ENCODE measurements around the gene MICU1.
"Not testable (repeated sequence)": the region's sequence is repeated elsewhere in the genome, so short reads cannot be mapped to it uniquely, and the experiment has no call there.

Gene MICU1

DNA sequence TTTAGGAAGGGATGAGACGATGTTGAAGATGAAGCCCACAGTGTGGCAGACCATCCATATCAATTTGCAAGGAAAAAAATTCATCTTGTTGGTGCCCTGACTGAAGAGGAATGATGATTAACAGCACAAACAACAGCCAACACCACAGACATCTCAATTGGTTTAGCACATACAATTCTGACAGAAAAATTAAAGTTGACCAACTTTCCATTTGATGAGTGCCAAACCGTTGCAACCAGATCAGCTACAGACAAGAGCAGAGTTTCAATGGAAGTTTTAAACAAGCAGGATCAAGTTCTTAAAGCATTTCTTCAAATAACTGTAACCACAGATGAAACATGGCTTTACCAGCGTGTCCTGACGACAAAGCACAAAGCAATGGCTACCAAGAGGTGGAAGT, 138.8 kb downstream of the MICU1 start:
- Histone ChIP-seq H3K4me1 (ENCODE audit: control insufficient read depth, insufficient read depth, low read length, unreplicated experiment) (peaks cover 7% of the 10 kb centered on the region), H3K36me3 (ENCODE audit: insufficient read depth, low read length) (no peaks in the 10 kb centered on the region; the same call in 1 of the 2 replicates), H3K79me2 (ENCODE audit: control insufficient read depth, insufficient read depth, low read length, unreplicated experiment) (no peaks in the 10 kb centered on the region), H2AFZ (ENCODE audit: low read length, unreplicated experiment) (no peak overlapping the region), H3K4me3 (ENCODE audit: low read depth, low read length) (no peak overlapping the region), H3K27ac (ENCODE audit: low read depth, low read length) (no peak overlapping the region), H3K27me3 (ENCODE audit: insufficient read depth, low read length) (no peaks in the 10 kb centered on the region)

DNA sequence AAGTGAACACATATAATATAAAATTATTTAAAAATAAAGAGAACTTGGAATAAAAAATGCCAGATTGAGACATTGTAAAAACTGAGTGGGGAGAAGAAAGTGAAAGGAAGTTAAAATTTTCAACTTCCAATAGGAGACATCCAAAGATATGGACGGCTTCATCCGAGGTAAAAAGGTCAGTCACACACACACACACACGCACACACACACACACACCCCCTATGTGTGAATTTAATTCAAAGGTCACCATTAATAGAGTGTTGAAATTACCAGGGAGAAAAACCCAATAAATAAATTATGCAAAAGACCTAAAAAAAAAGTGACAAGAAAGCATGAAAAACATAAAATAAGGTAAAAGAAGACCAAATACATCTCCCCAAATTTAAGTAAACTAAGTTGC, 140.2 kb downstream of the MICU1 start:
- Histone ChIP-seq H3K4me1 (ENCODE audit: control insufficient read depth, insufficient read depth, low read length, unreplicated experiment) (peaks cover 5% of the 10 kb centered on the region), H3K27me3 (ENCODE audit: insufficient read depth, low read length) (no peaks in the 10 kb centered on the region), H3K27ac (ENCODE audit: low read depth, low read length) (no peak overlapping the region), H3K79me2 (ENCODE audit: control insufficient read depth, insufficient read depth, low read length, unreplicated experiment) (no peaks in the 10 kb centered on the region), H3K36me3 (ENCODE audit: insufficient read depth, low read length) (no peaks in the 10 kb centered on the region; the same call in 1 of the 2 replicates), H3K4me3 (ENCODE audit: low read depth, low read length) (no peak overlapping the region), H2AFZ (ENCODE audit: low read length, unreplicated experiment) (no peak overlapping the region)

DNA sequence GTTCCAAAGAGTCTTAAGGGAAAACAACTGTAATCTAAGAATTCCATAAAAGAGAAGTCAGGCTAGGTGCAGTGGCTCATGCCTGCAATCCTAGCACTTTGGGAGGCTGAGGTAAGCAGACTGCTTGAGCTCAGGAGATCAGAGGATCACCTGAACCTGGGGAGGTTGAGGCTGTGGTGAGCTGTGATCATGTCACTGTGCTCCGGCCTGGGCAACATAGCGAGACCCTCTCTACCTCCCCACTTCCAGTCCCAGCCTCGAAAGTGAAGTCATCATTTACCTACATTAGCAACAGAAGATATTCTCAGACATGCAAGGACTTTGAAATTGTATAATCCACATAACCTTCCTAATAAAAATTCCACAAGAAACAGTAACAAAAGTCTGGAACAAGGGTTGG, 141.4 kb downstream of the MICU1 start:
- Histone ChIP-seq H3K36me3 (ENCODE audit: insufficient read depth, low read length) (no peaks in the 10 kb centered on the region), H3K27me3 (ENCODE audit: insufficient read depth, low read length) (no peaks in the 10 kb centered on the region), H2AFZ (ENCODE audit: low read length, unreplicated experiment) (no peak overlapping the region), H3K79me2 (ENCODE audit: control insufficient read depth, insufficient read depth, low read length, unreplicated experiment) (no peaks in the 10 kb centered on the region), H3K4me3 (ENCODE audit: low read depth, low read length) (no peak overlapping the region), H3K4me1 (ENCODE audit: control insufficient read depth, insufficient read depth, low read length, unreplicated experiment) (no peaks in the 10 kb centered on the region), H3K27ac (ENCODE audit: low read depth, low read length) (no peak overlapping the region)

DNA sequence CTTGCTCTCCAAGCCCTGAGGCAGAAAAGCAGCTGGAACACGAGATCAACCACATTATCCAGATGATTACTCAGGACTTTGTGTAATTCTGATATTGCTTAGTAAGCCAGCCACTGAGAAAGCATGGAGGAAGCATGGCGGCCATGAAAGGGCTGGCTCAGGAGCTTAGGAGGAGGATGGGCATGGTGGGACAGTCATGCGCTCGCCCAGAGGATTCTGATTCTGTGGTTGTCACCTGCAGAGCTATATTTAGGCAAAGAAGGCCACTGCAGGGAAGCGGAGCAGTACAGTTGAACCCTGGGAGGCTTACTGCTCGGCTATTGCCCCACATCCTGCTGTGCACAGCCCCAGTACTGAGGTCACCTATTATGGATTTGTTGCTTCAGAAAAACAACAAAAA, 142.4 kb downstream of the MICU1 start:
- Histone ChIP-seq H2AFZ (ENCODE audit: low read length, unreplicated experiment) (no peak overlapping the region), H3K27me3 (ENCODE audit: insufficient read depth, low read length) (no peaks in the 10 kb centered on the region), H3K4me1 (ENCODE audit: control insufficient read depth, insufficient read depth, low read length, unreplicated experiment) (no peaks in the 10 kb centered on the region), H3K27ac (ENCODE audit: low read depth, low read length) (no peak overlapping the region), H3K79me2 (ENCODE audit: control insufficient read depth, insufficient read depth, low read length, unreplicated experiment) (no peaks in the 10 kb centered on the region), H3K4me3 (ENCODE audit: low read depth, low read length) (no peak overlapping the region), H3K36me3 (ENCODE audit: insufficient read depth, low read length) (no peaks in the 10 kb centered on the region)

DNA sequence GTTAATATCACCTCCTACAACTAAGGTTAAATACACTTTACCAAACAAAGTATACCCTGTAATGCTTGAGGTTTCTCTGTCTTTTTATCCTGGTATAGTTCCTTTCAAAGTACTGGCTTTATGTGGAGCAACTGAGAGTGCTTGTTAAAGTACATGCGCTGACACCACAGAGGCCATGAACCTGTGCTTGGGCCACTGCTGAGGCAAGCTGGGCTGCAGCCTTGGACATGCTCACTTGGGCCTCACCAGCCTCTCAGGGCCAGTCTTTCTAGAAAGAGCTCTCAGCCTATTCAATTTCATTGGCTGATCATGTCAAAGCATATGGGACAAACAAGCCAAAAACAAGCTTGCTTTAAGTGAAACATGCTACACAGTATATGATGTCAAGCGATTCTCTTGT, 145.0 kb downstream of the MICU1 start:
- no peaks in the 10 kb centered on the region for H3K27me3 ChIP-seq (ENCODE audit: insufficient read depth, low read length)
- H3K36me3 ChIP-seq (ENCODE audit: insufficient read depth, low read length): no peaks in the 10 kb centered on the region
- H3K79me2 ChIP-seq (ENCODE audit: control insufficient read depth, insufficient read depth, low read length, unreplicated experiment): no peaks in the 10 kb centered on the region
- H2AFZ ChIP-seq (ENCODE audit: low read length, unreplicated experiment): no peak overlapping the region
- no peaks in the 10 kb centered on the region for H3K4me1 ChIP-seq (ENCODE audit: control insufficient read depth, insufficient read depth, low read length, unreplicated experiment)
- H3K27ac ChIP-seq (ENCODE audit: low read depth, low read length): no peak overlapping the region
- H3K4me3 ChIP-seq (ENCODE audit: low read depth, low read length): no peak overlapping the region

DNA sequence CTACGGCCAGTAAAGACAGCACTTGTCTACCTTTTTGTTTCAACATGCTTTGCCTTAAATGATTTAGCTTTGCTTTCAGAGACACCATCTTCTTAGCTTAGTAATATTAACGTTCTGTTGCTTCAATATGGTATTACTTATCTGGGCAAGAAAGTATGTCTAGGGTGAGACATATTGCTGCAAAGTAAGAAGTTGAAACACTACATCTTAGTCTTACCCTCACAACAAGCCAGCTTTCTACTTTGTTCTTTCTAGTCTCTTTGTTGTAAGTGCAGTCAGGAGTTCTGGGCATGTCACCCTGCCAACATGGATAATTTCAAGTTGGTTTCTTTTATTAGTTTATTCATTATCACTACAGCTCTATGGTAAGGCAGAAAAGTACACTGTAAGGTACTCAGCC, 148.4 kb downstream of the MICU1 start:
- Histone ChIP-seq H3K36me3 (ENCODE audit: insufficient read depth, low read length) (peaks cover 6% of the 10 kb centered on the region; the same call in 1 of the 2 replicates), H3K27ac (ENCODE audit: low read depth, low read length) (no peak overlapping the region), H3K4me3 (ENCODE audit: low read depth, low read length) (no peak overlapping the region), H2AFZ (ENCODE audit: low read length, unreplicated experiment) (no peak overlapping the region), H3K4me1 (ENCODE audit: control insufficient read depth, insufficient read depth, low read length, unreplicated experiment) (no peaks in the 10 kb centered on the region), H3K27me3 (ENCODE audit: insufficient read depth, low read length) (no peaks in the 10 kb centered on the region), H3K79me2 (ENCODE audit: control insufficient read depth, insufficient read depth, low read length, unreplicated experiment) (no peaks in the 10 kb centered on the region)

DNA sequence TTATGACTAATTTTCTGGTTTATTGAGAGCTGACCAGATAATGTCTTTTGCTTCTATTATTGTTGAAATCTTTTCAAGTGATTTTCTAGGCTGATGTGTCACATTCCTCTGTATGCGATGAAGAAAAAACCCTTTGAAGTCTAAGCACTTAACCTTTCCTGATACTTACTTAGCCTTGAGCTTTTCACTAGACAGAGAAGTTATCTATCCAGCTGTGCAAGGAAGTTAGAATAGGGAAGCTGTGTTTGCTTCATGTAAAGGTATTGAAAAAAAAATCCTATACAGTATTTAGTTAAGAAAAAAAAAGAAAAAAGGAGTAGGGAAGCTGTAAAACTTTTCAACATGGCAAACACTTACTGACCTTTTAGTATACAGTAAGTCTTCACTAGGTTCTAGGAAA, 153.6 kb downstream of the MICU1 start:
- Histone ChIP-seq H3K4me1 (ENCODE audit: control insufficient read depth, insufficient read depth, low read length, unreplicated experiment) (no peaks in the 10 kb centered on the region), H3K79me2 (ENCODE audit: control insufficient read depth, insufficient read depth, low read length, unreplicated experiment) (no peaks in the 10 kb centered on the region), H3K27ac (ENCODE audit: low read depth, low read length) (no peak overlapping the region), H2AFZ (ENCODE audit: low read length, unreplicated experiment) (no peak overlapping the region), H3K4me3 (ENCODE audit: low read depth, low read length) (no peak overlapping the region), H3K36me3 (ENCODE audit: insufficient read depth, low read length) (peaks cover 6% of the 10 kb centered on the region; the same call in 1 of the 2 replicates), H3K27me3 (ENCODE audit: insufficient read depth, low read length) (no peaks in the 10 kb centered on the region)

DNA sequence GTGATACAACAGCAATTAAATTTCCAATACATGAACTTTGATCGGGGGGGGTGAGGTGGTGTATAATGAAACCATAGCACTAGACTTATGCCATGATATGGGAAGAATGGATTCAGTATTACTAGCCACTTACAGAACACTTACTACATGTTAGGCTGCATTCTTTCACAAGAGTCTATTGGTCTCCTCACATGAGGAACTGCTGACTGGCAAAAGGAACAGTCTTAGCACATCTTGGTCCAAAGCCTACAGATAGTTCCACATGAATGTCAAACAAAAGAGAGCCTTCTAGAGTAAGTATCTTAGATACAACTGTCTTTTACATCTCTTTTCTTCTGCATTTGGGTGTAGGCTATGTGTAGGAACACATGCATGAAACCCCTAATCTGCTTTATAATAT, 155.2 kb downstream of the MICU1 start:
- H3K36me3 ChIP-seq (ENCODE audit: insufficient read depth, low read length): peaks cover 6% of the 10 kb centered on the region; the same call in 1 of the 2 replicates
- no peaks in the 10 kb centered on the region for H3K27me3 ChIP-seq (ENCODE audit: insufficient read depth, low read length)
- H3K27ac ChIP-seq (ENCODE audit: low read depth, low read length): no peak overlapping the region
- no peak overlapping the region for H2AFZ ChIP-seq (ENCODE audit: low read length, unreplicated experiment)
- H3K79me2 ChIP-seq (ENCODE audit: control insufficient read depth, insufficient read depth, low read length, unreplicated experiment): no peaks in the 10 kb centered on the region
- no peak overlapping the region for H3K4me3 ChIP-seq (ENCODE audit: low read depth, low read length)
- H3K4me1 ChIP-seq (ENCODE audit: control insufficient read depth, insufficient read depth, low read length, unreplicated experiment): peaks cover 7% of the 10 kb centered on the region

DNA sequence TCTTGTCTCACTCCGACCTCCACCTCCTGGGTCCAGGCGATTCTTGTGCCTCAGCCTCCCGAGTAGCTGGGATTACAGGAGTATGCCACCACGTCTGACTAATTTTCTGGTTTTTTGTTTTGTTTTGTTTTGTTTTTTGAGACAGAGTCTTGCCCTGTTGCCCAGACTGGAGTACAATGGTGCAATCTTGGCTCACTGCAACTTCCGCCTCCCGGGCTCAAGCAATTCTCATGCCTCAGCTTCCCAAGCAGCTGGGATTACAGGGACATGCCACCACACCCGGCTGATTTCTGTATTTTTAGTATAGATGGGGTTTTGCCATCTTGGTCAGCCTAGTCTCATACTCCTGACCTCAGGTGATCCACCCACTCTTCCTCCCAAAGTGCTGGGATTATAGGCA, 158.8 kb downstream of the MICU1 start:
- H3K27ac ChIP-seq (ENCODE audit: low read depth, low read length); H2AFZ ChIP-seq (ENCODE audit: low read length, unreplicated experiment); H3K4me1 ChIP-seq (ENCODE audit: control insufficient read depth, insufficient read depth, low read length, unreplicated experiment); H3K4me3 ChIP-seq (ENCODE audit: low read depth, low read length); H3K27me3 ChIP-seq (ENCODE audit: insufficient read depth, low read length); H3K36me3 ChIP-seq (ENCODE audit: insufficient read depth, low read length); H3K79me2 ChIP-seq (ENCODE audit: control insufficient read depth, insufficient read depth, low read length, unreplicated experiment): not testable (repeated sequence)

DNA sequence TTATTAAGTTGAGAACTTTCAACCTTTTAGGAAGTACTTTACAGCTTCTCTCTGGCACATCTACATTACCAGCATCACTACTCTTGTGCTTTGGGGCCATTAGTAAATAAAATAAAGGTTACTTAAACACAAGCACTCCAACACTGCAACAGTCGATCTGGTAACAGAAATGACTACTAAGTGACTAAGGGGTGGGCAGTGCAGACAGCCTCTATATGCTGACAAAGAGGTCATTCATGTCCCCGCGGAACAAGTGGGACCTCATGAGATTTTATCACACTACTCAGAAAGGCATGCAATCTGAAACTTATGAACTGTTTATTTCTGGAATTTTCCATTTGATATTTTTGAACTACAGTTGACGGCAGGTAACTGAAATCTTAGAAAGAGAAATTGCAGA, 159.9 kb downstream of the MICU1 start:
- Histone ChIP-seq H2AFZ (ENCODE audit: low read length, unreplicated experiment) (no peak overlapping the region), H3K4me1 (ENCODE audit: control insufficient read depth, insufficient read depth, low read length, unreplicated experiment) (peaks cover 7% of the 10 kb centered on the region)

DNA sequence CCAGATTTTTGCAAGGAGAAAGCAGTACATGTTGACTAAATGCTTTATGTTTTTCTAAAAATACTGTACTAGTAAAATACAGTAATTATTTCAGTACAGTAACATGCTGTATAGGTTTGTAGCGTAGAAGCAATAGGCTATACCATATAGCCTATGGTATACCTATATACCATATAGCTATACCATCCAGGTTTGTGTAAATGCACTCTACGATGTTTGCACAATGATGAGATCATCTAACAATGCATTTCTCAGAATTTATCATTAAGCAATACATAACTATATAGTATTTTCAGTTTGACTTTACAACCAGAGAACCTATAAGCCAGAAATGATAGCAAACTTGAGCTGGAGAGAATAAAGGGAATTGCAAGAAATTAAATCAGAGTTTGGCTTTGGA, 161.4 kb downstream of the MICU1 start:
- Histone ChIP-seq H3K79me2 (ENCODE audit: control insufficient read depth, insufficient read depth, low read length, unreplicated experiment) (no peaks in the 10 kb centered on the region), H3K36me3 (ENCODE audit: insufficient read depth, low read length) (no peaks in the 10 kb centered on the region), H3K4me3 (ENCODE audit: low read depth, low read length) (no peak overlapping the region), H3K4me1 (ENCODE audit: control insufficient read depth, insufficient read depth, low read length, unreplicated experiment) (peaks cover 7% of the 10 kb centered on the region), H2AFZ (ENCODE audit: low read length, unreplicated experiment) (no peak overlapping the region), H3K27me3 (ENCODE audit: insufficient read depth, low read length) (no peaks in the 10 kb centered on the region), H3K27ac (ENCODE audit: low read depth, low read length) (no peak overlapping the region)

More for the DNA sequence above, 159.9 kb downstream of the MICU1 start:
- Histone ChIP-seq H3K79me2 (ENCODE audit: control insufficient read depth, insufficient read depth, low read length, unreplicated experiment) (no peaks in the 10 kb centered on the region), H3K36me3 (ENCODE audit: insufficient read depth, low read length) (no peaks in the 10 kb centered on the region), H3K27me3 (ENCODE audit: insufficient read depth, low read length) (no peaks in the 10 kb centered on the region), H3K4me3 (ENCODE audit: low read depth, low read length) (no peak overlapping the region), H3K27ac (ENCODE audit: low read depth, low read length) (no peak overlapping the region)

Data from ACC112 (cell line).